Measurements from ENCODE around the gene INPP4B. TPM values are rescaled to one million over a fixed set of nuclear protein-coding genes. Genes with fewer than 3 reads are reported as not detected.

The INPP4B gene
- total and polyA plus RNA-seq, 2 experiments from 2014 or later: 20.3 to 27.5 TPM

- 97 to 100% methylated on average over 1 of the region's 1 CpG for whole genome bisulfite sequencing, 2 experiments (ENCODE audit: low coverage in 1 of 2, low lambda C conversion rate in 2 of 2, missing lambda C conversion rate in 2 of 2)
Observed at GRCh38 chr4:142041788-142042187, 804.3 kb downstream of the INPP4B start.

GRCh38 chr4:142040043-142040442 is 806.1 kb downstream of the INPP4B start:
- Histone ChIP-seq H3K9me2 (ENCODE audit: insufficient read depth) (no peaks in the 10 kb centered on the region), H4K20me1 (ENCODE audit: insufficient read depth) (no peaks in the 10 kb centered on the region), H3K27me3 (replicated peaks; ENCODE audit: insufficient read depth) (no peaks in the 10 kb centered on the region), H3K79me2 (ENCODE audit: insufficient read depth) (no peaks in the 10 kb centered on the region), H3K27ac (no peak overlapping the region), H3K4me1 (ENCODE audit: insufficient read depth) (peaks cover 47% of the 10 kb centered on the region), H3F3A (ENCODE audit: insufficient read depth) (peaks cover 44% of the 10 kb centered on the region), H3K9me3 (ENCODE audit: low read depth) (no peaks in the 10 kb centered on the region), H3K4me3 (no peak overlapping the region), H3K36me3 (ENCODE audit: low read depth) (no peaks in the 10 kb centered on the region), H3K9ac (no peak overlapping the region), H3K4me2 (ENCODE audit: unreplicated experiment) (no peak overlapping the region), H2AFZ (no peak overlapping the region)
- WGBS, 2 experiments (ENCODE audit: low coverage in 1 of 2, low lambda C conversion rate in 2 of 2, missing lambda C conversion rate in 2 of 2): 86 to 91% methylated on average over 3 of the region's 3 CpGs
- no peak for DNase-seq
- in situ Hi-C loops (cut with MboI): no loop called here
- no peak for TF ChIP-seq EZH2phosphoT487 (IDR thresholded peaks at IDR 0.05; ENCODE audit: insufficient read depth, low read depth)
- no peak for TF ChIP-seq EZH2 (IDR thresholded peaks at IDR 0.05; ENCODE audit: insufficient read depth, poor library complexity, severe bottlenecking)

More at GRCh38 chr4:142041788-142042187, 804.3 kb downstream of the INPP4B start:
- Histone ChIP-seq H3K79me2 (ENCODE audit: insufficient read depth) (no peaks in the 10 kb centered on the region), H3K9ac (no peak overlapping the region), H3K27ac (no peak overlapping the region), H4K20me1 (ENCODE audit: insufficient read depth) (no peaks in the 10 kb centered on the region), H3K27me3 (replicated peaks; ENCODE audit: insufficient read depth) (no peaks in the 10 kb centered on the region), H3K9me2 (ENCODE audit: insufficient read depth) (no peaks in the 10 kb centered on the region), H3K4me3 (no peak overlapping the region), H3K9me3 (ENCODE audit: low read depth) (no peaks in the 10 kb centered on the region), H3K4me1 (ENCODE audit: insufficient read depth) (peaks cover 35% of the 10 kb centered on the region), H3K36me3 (ENCODE audit: low read depth) (no peaks in the 10 kb centered on the region), H3F3A (ENCODE audit: insufficient read depth) (peaks cover 38% of the 10 kb centered on the region), H3K4me2 (ENCODE audit: unreplicated experiment) (no peak overlapping the region), H2AFZ (no peak overlapping the region)
- in situ Hi-C loops (cut with MboI): no loop called here
- no peak for DNase-seq
- no peak for TF ChIP-seq EZH2 (IDR thresholded peaks at IDR 0.05; ENCODE audit: insufficient read depth, poor library complexity, severe bottlenecking)
- TF ChIP-seq EZH2phosphoT487 (IDR thresholded peaks at IDR 0.05; ENCODE audit: insufficient read depth, low read depth): no peak

- 14 to 15% methylated on average over 4 of the region's 4 CpGs for WGBS, 2 experiments (ENCODE audit: low coverage in 1 of 2, low lambda C conversion rate in 2 of 2, missing lambda C conversion rate in 2 of 2)
- 0 out of 2 replicates have a peak overlapping the region, but pooled peaks have one; percentile 18 for H3K4me3 ChIP-seq
- no peak for TF ChIP-seq EZH2phosphoT487 (IDR thresholded peaks at IDR 0.05; ENCODE audit: insufficient read depth, low read depth)
- no peak for TF ChIP-seq EZH2 (IDR thresholded peaks at IDR 0.05; ENCODE audit: insufficient read depth, poor library complexity, severe bottlenecking)
- H2AFZ ChIP-seq: no peak overlapping the region
- H3K9ac ChIP-seq: peak overlapping the region; percentile 18; the same call in 1 of the 2 replicates
- in situ Hi-C loops (cut with MboI): no loop called here
- H3K36me3 ChIP-seq (ENCODE audit: low read depth): no peaks in the 10 kb centered on the region
- peak overlapping the region; percentile 38 for H3K27ac ChIP-seq
- H3F3A ChIP-seq (ENCODE audit: insufficient read depth): peaks cover 20% of the 10 kb centered on the region; the same call in 1 of the 2 replicates
- H3K4me1 ChIP-seq (ENCODE audit: insufficient read depth): peaks cover 22% of the 10 kb centered on the region
- no peaks in the 10 kb centered on the region for H3K9me3 ChIP-seq (ENCODE audit: low read depth)
- no peaks in the 10 kb centered on the region for H3K79me2 ChIP-seq (ENCODE audit: insufficient read depth)
- peak overlapping the region; percentile 58 for H3K4me2 ChIP-seq (ENCODE audit: unreplicated experiment)
- H3K27me3 ChIP-seq (replicated peaks; ENCODE audit: insufficient read depth): no peaks in the 10 kb centered on the region
- DNase-seq: peak; percentile 72
- no peaks in the 10 kb centered on the region for H3K9me2 ChIP-seq (ENCODE audit: insufficient read depth)
- H4K20me1 ChIP-seq (ENCODE audit: insufficient read depth): no peaks in the 10 kb centered on the region
Observed at GRCh38 chr4:142036795-142037583, 809.1 kb downstream of the INPP4B start.

GRCh38 chr4:142035566-142035965 is 810.5 kb downstream of the INPP4B start:
- Histone ChIP-seq H3K9ac (no peak overlapping the region), H4K20me1 (ENCODE audit: insufficient read depth) (no peaks in the 10 kb centered on the region), H3K27ac (no peak overlapping the region), H3F3A (ENCODE audit: insufficient read depth) (peaks cover 20% of the 10 kb centered on the region; the same call in 1 of the 2 replicates), H3K27me3 (replicated peaks; ENCODE audit: insufficient read depth) (no peaks in the 10 kb centered on the region), H3K9me2 (ENCODE audit: insufficient read depth) (no peaks in the 10 kb centered on the region), H3K9me3 (ENCODE audit: low read depth) (no peaks in the 10 kb centered on the region), H3K36me3 (ENCODE audit: low read depth) (no peaks in the 10 kb centered on the region), H2AFZ (no peak overlapping the region), H3K79me2 (ENCODE audit: insufficient read depth) (no peaks in the 10 kb centered on the region), H3K4me1 (ENCODE audit: insufficient read depth) (peaks cover 22% of the 10 kb centered on the region), H3K4me2 (ENCODE audit: unreplicated experiment) (no peak overlapping the region), H3K4me3 (no peak overlapping the region)
- TF ChIP-seq EZH2 (IDR thresholded peaks at IDR 0.05; ENCODE audit: insufficient read depth, poor library complexity, severe bottlenecking): no peak
- TF ChIP-seq EZH2phosphoT487 (IDR thresholded peaks at IDR 0.05; ENCODE audit: insufficient read depth, low read depth): no peak
- in situ Hi-C loops (cut with MboI): no loop called here
- peak; percentile 12 for DNase-seq

Data from GM23248 (cell line).